Measurements from ENCODE around the gene BARHL2.

BARHL2 gene

DNA sequence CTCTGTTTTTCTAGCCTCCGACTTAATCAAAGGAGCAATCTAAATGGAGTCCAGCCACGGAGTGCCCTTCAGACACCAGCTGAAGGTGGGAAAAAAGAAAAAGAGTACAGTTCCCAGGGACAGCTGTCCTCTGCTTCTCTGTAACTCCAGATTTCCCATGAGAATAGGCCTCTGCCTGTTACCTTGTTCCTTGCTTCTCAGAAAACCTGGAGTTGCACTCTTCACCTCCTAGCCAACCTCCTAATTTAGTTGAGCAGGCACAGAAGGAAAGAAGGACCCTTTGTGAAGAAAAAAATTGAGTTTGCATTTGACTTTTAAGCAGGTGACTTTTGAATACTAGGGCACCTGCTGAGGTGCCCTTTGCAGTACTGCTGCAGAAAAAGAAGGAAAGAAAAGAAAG lies 8.3 kb downstream of the BARHL2 start:
- no peak for DNase-seq

- no peak for DNase-seq
These were observed 8.8 kb downstream of the BARHL2 start for GRCh38 chr1:90708236-90708786.

- no peak for DNase-seq
These were observed 9.8 kb downstream of the BARHL2 start for GRCh38 chr1:90707363-90707710.

GRCh38 chr1:90706437-90707362 lies 10.4 kb downstream of the BARHL2 start:
- DNase-seq: no peak

DNA sequence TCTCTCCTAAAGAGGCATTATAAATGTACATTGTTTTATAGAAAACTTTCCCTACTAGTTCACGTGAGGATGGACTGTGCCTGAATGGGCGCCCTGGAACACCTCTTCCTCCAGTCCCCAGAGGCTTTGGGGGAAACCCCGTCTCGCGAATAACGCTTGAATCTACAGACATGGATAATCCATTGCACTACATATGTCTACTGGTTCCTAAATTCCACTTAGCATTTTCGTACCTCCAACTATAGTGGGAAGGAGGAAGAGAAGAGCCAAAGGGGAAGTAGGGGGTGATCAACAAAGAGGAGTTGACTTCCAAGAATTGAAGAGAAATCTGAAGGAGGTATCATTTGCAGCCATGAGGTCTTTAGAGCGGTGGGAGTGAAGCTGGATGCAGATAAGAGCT lies 11.1 kb downstream of the BARHL2 start:
- no peak for DNase-seq

DNA sequence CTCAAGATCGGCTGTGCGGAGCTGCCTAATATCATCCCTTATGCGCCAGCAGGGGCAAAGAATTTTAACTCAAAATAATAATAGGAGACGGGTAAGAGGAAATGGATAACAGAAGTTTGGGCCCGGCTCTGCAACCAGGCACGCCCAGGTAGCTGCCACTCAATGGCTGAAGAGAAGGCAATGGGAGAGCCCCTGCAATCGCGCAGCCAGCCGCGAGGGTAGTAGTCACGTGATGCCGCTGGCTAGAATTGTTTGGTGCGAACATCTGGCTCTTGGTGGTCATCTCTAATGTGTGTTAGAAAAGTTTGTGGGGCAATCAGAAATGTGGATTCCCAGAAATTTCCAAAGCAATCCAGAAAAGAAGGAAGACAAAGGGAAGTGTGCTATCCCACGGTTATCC lies 12.3 kb downstream of the BARHL2 start:
- no peak for DNase-seq

- no peak for DNase-seq
These were observed 22.3 kb downstream of the BARHL2 start for GRCh38 chr1:90694846-90695245.

DNA sequence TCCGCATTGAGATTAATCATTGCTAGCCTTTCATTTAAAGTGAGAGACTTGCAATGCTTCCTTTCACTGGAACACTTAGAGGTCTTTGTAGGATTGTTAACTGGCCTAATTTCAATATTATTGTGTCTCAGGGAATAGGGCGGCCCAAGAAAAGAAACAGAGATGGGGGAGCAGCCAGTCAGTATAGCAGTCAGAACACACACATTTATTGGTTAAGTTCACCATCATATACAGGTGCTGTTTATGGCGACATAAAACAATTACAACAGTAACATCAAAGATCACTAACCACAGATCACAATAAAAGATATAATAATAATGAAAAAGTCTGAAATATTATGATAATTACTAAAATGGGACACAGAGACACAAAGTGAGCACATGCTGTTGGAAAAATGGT lies 29.4 kb downstream of the BARHL2 start:
- DNase-seq: no peak

DNA sequence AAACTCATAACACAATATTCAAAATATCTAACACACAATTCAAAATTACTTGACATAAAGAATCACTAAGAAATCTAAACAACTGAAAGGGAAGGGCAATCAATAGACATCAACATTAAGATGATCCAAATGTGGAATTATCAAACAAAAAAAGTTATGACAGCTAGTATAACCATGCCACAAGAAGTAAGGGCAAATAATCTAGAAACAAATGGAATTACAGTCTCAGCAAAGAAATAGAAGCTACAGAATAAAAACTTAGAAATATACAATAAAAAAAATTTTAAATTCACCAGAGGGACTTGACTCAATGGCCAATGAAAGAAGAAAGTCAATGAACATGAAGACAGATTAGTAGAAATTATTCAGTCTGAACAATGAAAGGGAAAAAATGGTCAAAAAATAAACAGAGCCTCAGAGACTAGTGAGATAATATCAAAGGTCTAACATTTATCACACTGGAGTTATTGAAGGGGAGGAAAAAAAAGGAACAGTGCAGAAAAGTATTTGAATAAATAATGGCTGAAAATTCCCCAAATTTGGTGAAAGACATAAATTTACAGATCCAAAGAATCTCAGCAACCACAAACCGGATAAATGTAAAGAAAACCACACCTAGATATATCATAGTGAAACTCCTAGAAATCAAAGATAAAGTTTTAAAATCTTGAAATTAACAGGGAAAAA lies 41.8 kb downstream of the BARHL2 start:
- no peak for DNase-seq

DNA sequence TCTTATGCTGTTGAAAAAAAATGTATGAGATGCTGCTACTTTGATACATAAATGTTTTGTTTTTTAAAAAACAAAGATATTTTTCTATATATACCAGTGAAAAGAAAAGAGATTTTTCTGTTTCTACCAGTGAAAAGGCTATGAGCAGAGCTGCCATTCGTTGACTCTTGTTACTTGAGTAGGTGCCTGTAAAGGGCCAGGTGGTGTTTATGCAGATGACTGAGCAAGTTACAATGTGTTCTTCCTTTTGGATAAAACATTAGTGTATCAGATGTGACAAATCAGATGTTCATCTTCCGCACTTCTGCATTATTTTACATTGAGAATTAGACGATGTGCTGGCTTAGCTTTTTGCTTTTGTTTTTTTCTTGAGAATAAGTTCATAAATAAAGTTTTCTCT lies 45.4 kb downstream of the BARHL2 start:
- DNase-seq: no peak

GRCh38 chr1:90671251-90671650 lies 45.9 kb downstream of the BARHL2 start:
- no peak for DNase-seq
